NK-92 (cell line): ENCODE data around the gene NME7.

Source experiments
- DNase-seq: peaks from one replicate; lab custom pipeline; 2025; ENCODE audit not compliant: unreplicated experiment; lab: John Stamatoyannopoulos, UW

Gene NME7

GRCh38 chr1:169160845-169161495, 206.6 kb downstream of the NME7 start:
- DNase-seq, result no peak

- no peak for DNase-seq
Observed at GRCh38 chr1:169156580-169156979, 211.0 kb downstream of the NME7 start.

GRCh38 chr1:169155675-169156074, 211.9 kb downstream of the NME7 start:
- no peak for DNase-seq

GRCh38 chr1:169151338-169151837, 216.2 kb downstream of the NME7 start:
- DNase-seq, result no peak

GRCh38 chr1:169150641-169151337, 216.8 kb downstream of the NME7 start:
- no peak for DNase-seq

- no peak for DNase-seq
Observed at GRCh38 chr1:169149555-169150286, 217.9 kb downstream of the NME7 start.

GRCh38 chr1:169148472-169149252, 218.9 kb downstream of the NME7 start:
- DNase-seq, result no peak

GRCh38 chr1:169146576-169147214, 220.9 kb downstream of the NME7 start:
- no peak for DNase-seq

- DNase-seq, result no peak
Observed at GRCh38 chr1:169144941-169145626, 222.5 kb downstream of the NME7 start.

- no peak for DNase-seq
Observed at GRCh38 chr1:169143984-169144383, 223.6 kb downstream of the NME7 start.

GRCh38 chr1:169143346-169143745, 224.3 kb downstream of the NME7 start:
- DNase-seq, result no peak

GRCh38 chr1:169142129-169142528, 225.5 kb downstream of the NME7 start:
- no peak for DNase-seq

GRCh38 chr1:169141356-169141755, 226.2 kb downstream of the NME7 start:
- no peak for DNase-seq

- no peak for DNase-seq
Observed at GRCh38 chr1:169138866-169139670, 228.5 kb downstream of the NME7 start.

GRCh38 chr1:169137357-169137756, 230.2 kb downstream of the NME7 start:
- no peak for DNase-seq

- no peak for DNase-seq
Observed at GRCh38 chr1:169133801-169134502, 233.6 kb downstream of the NME7 start.

GRCh38 chr1:169133228-169133576, 234.4 kb downstream of the NME7 start:
- no peak for DNase-seq

- no peak for DNase-seq
Observed at GRCh38 chr1:169132512-169133227, 234.9 kb downstream of the NME7 start.
